Endodermal cell (in vitro differentiated cells): ENCODE results near the gene CIB4. TPM values are rescaled to one million over a fixed set of nuclear protein-coding genes. Genes with fewer than 3 reads are reported as not detected.
A peak's percentile ranks its signal among the peaks of the same experiment; 100 is the strongest.

ENCODE experiments used
- DNase-seq: peaks from one replicate; pipeline ENCODE4 v3.0.0-alpha.2; 2017
- H3K27ac ChIP-seq: 2 replicates; pipeline ENCODE4 v1.5.1; 2013; ENCODE audit warnings: mild to moderate bottlenecking, low read depth, low read length, moderate library complexity
- H3K27me3 ChIP-seq: 2 replicates; pipeline ENCODE4 v1.6.1; 2013; ENCODE audit warnings: mild to moderate bottlenecking, low read length, moderate library complexity; ENCODE audit not compliant: insufficient read depth, control insufficient read depth, poor library complexity, severe bottlenecking
- H3K36me3 ChIP-seq: 2 replicates; pipeline ENCODE4 v1.7.0; 2013; ENCODE audit warnings: mild to moderate bottlenecking, low read length, moderate library complexity; ENCODE audit not compliant: control insufficient read depth, insufficient read depth
- H3K4me1 ChIP-seq: one replicate; pipeline ENCODE4 v1.7.0; 2013; ENCODE audit warnings: low read length; ENCODE audit not compliant: control insufficient read depth, insufficient read depth
- H3K4me3 ChIP-seq: 2 replicates; pipeline ENCODE4 v1.5.1; 2013; ENCODE audit warnings: mild to moderate bottlenecking, low read length, moderate library complexity
- H3K9ac ChIP-seq: 2 replicates; pipeline ENCODE4 v1.6.1; 2013; ENCODE audit warnings: mild to moderate bottlenecking, low read length, moderate library complexity; ENCODE audit not compliant: poor library complexity, severe bottlenecking; ENCODE audit errors: extremely low read depth
- H3K9me3 ChIP-seq: 2 replicates; pipeline ENCODE4 v1.6.1; 2013; ENCODE audit warnings: mild to moderate bottlenecking, low read length, moderate library complexity; ENCODE audit not compliant: control insufficient read depth
- H3K27ac Mint-ChIP-seq: 2 replicates; pipeline ENCODE4 v1.8.0; 2020; ENCODE audit warnings: mixed read lengths
- H3K27me3 Mint-ChIP-seq: 2 replicates; pipeline ENCODE4 v1.8.0; 2021; ENCODE audit warnings: mild to moderate bottlenecking, mixed read lengths; ENCODE audit not compliant: insufficient read depth
- H3K36me3 Mint-ChIP-seq: 2 replicates; pipeline ENCODE4 v1.8.0; 2020; ENCODE audit warnings: low read depth, mixed read lengths
- H3K4me1 Mint-ChIP-seq: 2 replicates; pipeline ENCODE4 v1.8.0; 2020; ENCODE audit warnings: mixed read lengths
- H3K4me3 Mint-ChIP-seq: 2 replicates; pipeline ENCODE4 v1.8.0; 2020; ENCODE audit warnings: mild to moderate bottlenecking, moderate library complexity, mixed read lengths
- H3K9me3 Mint-ChIP-seq: 2 replicates; pipeline ENCODE4 v1.8.0; 2020; ENCODE audit warnings: mild to moderate bottlenecking, mixed read lengths
- CTCF ChIP-seq: fragments of 200-600 bp; sonication (generic); conservative IDR thresholded peaks from 2 replicates; pipeline ENCODE4 v1.5.0; 2021; ENCODE audit warnings: antibody characterized with exemption, mild to moderate bottlenecking
- WGBS, 2 experiments: methylation state at CpG; one replicate each; pipeline versions ENCODE4 v1.1.5 to v1.1.7; 2013; ENCODE audit warnings: missing lambda C conversion rate in 2 of 2, mixed read lengths in 1 of 2; ENCODE audit not compliant: insufficient coverage in 1 of 2, insufficient read length in 1 of 2; 5-methylcytosine and 5-hydroxymethylcytosine counted together
- total RNA-seq, 2 donors: library from RNA; stranded (reverse); fragmentation: NEBNext Ultra II Directional in 1 of 2; extraction: Animal tissue kit (Norgen Biotek cat#: 25700) in 1 of 2; gene quantifications; 2 replicates in 1 of 2; 3 replicates in 1 of 2; pipeline ENCODE4 v1.2.1, GENCODE V29; 2021

The CIB4 gene
- total RNA-seq, 2 donors from 2014 or later: not detected

- no peaks in the 10 kb centered on the region for H3K9me3 ChIP-seq
- H3K36me3 Mint-ChIP-seq: no peaks in the 10 kb centered on the region
- peaks cover 9% of the 10 kb centered on the region for H3K27me3 Mint-ChIP-seq
- 89 to 99% methylated on average over 6 to 7 of the region's 7 CpGs for WGBS, 2 experiments
- H3K4me3 Mint-ChIP-seq: no peak overlapping the region
- TF ChIP-seq CTCF: no peak
- H3K9ac ChIP-seq: no peak overlapping the region
- no peak overlapping the region for H3K4me3 ChIP-seq
- peaks cover 2% of the 10 kb centered on the region for H3K4me1 Mint-ChIP-seq
- no peaks in the 10 kb centered on the region for H3K9me3 Mint-ChIP-seq
- H3K27ac Mint-ChIP-seq: no peak overlapping the region
- DNase-seq: peak; percentile 28
- H3K27me3 ChIP-seq: no peaks in the 10 kb centered on the region
- H3K36me3 ChIP-seq: no peaks in the 10 kb centered on the region
- no peaks in the 10 kb centered on the region for H3K4me1 ChIP-seq
- H3K27ac ChIP-seq: no peak overlapping the region
Observed at GRCh38 chr2:26649322-26649721, 8.2 kb upstream of the CIB4 start.

- H3K27ac ChIP-seq: no peak overlapping the region
- no peaks in the 10 kb centered on the region for H3K36me3 Mint-ChIP-seq
- no peak for TF ChIP-seq CTCF
- no peaks in the 10 kb centered on the region for H3K9me3 Mint-ChIP-seq
- no peaks in the 10 kb centered on the region for H3K36me3 ChIP-seq
- peaks cover 9% of the 10 kb centered on the region for H3K27me3 Mint-ChIP-seq
- H3K4me3 ChIP-seq: no peak overlapping the region
- H3K4me1 ChIP-seq: no peaks in the 10 kb centered on the region
- peak; percentile 29 for DNase-seq
- H3K4me1 Mint-ChIP-seq: peaks cover 2% of the 10 kb centered on the region
- no peak overlapping the region for H3K27ac Mint-ChIP-seq
- H3K27me3 ChIP-seq: no peaks in the 10 kb centered on the region
- H3K9ac ChIP-seq: no peak overlapping the region
- 89 to 94% methylated on average over 5 to 6 of the region's 6 CpGs for WGBS, 2 experiments
- H3K4me3 Mint-ChIP-seq: no peak overlapping the region
- no peaks in the 10 kb centered on the region for H3K9me3 ChIP-seq
Observed at GRCh38 chr2:26648516-26648915, 7.3 kb upstream of the CIB4 start.

- H3K4me3 Mint-ChIP-seq: no peak overlapping the region
- no peak for TF ChIP-seq CTCF
- Histone ChIP-seq H3K27me3 (no peaks in the 10 kb centered on the region), H3K9ac (no peak overlapping the region), H3K27ac (no peak overlapping the region), H3K4me3 (no peak overlapping the region), H3K4me1 (no peaks in the 10 kb centered on the region), H3K9me3 (no peaks in the 10 kb centered on the region), H3K36me3 (no peaks in the 10 kb centered on the region)
- no peak overlapping the region for H3K27ac Mint-ChIP-seq
- peaks cover 9% of the 10 kb centered on the region for H3K27me3 Mint-ChIP-seq
- DNase-seq: peak; percentile 31
- H3K9me3 Mint-ChIP-seq: no peaks in the 10 kb centered on the region
- peaks cover 2% of the 10 kb centered on the region for H3K4me1 Mint-ChIP-seq
- WGBS, 2 experiments: 87% methylated on average over 3 of the region's 3 CpGs; no CpG with 5 or more reads in 1 of the 2 experiments
- H3K36me3 Mint-ChIP-seq: no peaks in the 10 kb centered on the region
Observed at GRCh38 chr2:26647981-26648380, 6.8 kb upstream of the CIB4 start.
